NK-92 treated with Interleukin-12 subunit alpha and Interleukin-12 subunit beta, amount 100 ng/mL, for 24 hours (cell line): ENCODE data around the gene CHCHD3.
"Not testable (repeated sequence)": the region's sequence is repeated elsewhere in the genome, so short reads cannot be mapped to it uniquely, and the experiment has no call there.

Experiments
- DNase-seq: peaks from one replicate; lab custom pipeline; 2025; lab: John Stamatoyannopoulos, UW

CHCHD3 gene

GRCh38 chr7:133044722-133045473 lies 37.0 kb downstream of the CHCHD3 start:
- DNase-seq, result no peak

DNA sequence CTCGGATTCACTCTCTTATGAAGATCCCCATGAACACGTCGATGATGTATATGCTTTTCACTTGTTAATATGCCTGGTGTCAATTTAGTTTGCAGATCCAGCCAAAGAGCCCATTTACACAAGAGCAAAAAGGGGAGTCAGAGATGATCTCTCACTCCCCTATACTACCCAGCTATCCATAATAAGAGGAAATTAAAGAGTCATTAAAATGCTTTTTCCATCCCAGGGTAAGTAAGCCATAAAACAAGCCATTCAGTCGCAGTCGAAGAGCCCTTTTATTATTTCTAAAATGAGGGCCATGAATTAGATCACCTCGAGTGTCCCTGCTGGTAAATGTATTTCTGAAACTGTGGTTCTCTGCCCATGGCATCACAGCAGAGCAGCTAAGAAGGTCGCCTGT lies 41.2 kb downstream of the CHCHD3 start:
- no peak for DNase-seq

DNA sequence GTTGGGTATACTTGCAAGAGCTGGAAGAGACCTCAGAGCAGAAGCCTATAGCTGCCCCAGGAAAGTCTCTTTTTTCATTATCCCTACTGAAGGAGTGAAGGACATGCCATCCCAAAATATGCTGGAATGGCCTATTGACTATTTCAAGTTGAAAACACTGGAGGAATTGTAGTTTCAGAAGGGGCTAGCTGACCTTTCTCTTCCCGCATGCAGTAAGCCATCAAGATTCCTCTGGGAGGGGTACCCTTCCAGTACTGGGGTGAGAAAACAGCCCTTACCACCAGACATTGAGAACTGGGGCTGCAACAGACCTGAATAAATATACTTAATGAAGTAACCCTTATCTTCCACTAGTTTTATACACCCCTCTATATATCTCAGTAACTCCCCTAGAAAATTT lies 41.7 kb downstream of the CHCHD3 start:
- no peak for DNase-seq

DNA sequence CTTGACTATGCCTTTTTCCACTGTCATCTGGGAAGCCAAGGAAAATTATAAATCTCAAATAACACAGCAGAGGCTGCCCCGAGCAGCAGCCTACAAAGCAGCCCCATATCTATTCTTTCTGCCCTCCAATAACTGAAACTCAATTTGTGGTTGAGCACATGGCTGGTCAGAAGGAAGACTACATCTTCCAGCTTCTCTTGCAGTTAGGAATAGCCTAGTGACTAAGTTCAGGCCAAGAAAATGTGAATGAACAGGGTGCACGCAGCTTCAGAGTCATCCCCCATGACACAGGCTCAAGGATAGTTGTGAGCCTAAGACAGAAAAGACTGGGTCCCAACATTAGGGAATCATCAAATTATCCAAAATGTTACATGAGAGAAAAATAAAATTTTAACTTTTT lies 42.3 kb downstream of the CHCHD3 start:
- no peak for DNase-seq

DNA sequence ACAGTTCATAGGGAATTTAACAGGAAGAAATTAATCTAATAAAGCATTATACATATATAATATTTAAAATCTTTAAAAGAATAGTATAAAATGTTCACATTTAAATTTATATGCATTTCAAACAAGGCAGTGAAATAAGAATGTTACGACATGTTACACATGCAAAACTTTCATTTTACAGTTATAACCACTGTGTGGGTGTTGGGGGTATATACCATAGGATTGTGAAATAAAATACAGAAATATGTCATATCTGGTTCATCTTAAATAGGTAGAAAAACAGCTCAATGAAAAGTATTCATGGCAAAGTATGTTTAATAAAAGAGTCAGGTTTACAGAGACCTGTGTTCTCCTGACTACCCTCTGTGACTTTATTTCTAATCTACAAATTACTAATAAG lies 45.6 kb downstream of the CHCHD3 start:
- DNase-seq, result no peak

GRCh38 chr7:133035240-133035639 lies 46.6 kb downstream of the CHCHD3 start:
- not testable (repeated sequence) for DNase-seq

DNA sequence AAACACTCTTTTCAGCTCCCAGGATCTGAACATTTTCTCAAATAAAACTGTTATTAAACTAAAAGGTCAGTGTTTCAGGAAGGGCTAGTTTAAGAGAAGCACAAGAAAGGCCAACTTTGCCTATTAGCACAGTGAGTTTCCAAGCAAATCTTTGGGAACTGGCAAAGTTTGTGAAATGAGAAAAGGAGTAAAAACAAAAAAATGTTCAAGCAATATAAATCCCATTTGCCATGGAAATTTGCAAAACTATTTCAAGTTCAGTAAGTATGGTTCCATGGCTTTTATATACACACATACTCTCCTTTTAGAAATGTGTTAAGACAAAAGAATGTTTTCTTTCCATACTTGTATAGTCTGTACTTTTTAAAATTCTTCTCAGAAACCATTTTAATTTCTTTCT lies 51.5 kb downstream of the CHCHD3 start:
- DNase-seq, result no peak

- no peak for DNase-seq
Measured at GRCh38 chr7:133029463-133029862, 52.4 kb downstream of the CHCHD3 start.

GRCh38 chr7:133027397-133027796 lies 54.5 kb downstream of the CHCHD3 start:
- no peak for DNase-seq

- DNase-seq, result no peak
Measured at GRCh38 chr7:133026210-133026859, 55.6 kb downstream of the CHCHD3 start.

GRCh38 chr7:133025056-133025455 lies 56.8 kb downstream of the CHCHD3 start:
- no peak for DNase-seq

DNA sequence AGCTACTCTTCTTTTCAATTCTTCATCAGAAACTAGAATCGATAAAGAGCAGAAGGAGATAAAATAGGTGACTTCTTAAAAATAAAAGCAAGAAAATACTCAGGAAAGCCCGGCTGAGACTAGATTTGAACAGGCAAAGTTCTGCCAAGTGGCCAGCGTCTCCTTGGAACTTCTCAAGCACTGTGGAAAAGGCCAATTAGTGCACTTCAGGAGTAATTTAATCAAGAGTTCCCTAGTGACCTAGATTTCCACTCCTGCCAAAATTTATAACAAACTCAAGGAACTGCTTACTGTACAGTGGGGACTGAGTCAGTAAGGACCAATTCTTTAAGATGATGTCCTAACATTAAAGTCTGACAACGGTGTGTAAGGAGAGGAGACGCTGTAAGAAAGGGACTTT lies 57.3 kb downstream of the CHCHD3 start:
- DNase-seq, result no peak

DNA sequence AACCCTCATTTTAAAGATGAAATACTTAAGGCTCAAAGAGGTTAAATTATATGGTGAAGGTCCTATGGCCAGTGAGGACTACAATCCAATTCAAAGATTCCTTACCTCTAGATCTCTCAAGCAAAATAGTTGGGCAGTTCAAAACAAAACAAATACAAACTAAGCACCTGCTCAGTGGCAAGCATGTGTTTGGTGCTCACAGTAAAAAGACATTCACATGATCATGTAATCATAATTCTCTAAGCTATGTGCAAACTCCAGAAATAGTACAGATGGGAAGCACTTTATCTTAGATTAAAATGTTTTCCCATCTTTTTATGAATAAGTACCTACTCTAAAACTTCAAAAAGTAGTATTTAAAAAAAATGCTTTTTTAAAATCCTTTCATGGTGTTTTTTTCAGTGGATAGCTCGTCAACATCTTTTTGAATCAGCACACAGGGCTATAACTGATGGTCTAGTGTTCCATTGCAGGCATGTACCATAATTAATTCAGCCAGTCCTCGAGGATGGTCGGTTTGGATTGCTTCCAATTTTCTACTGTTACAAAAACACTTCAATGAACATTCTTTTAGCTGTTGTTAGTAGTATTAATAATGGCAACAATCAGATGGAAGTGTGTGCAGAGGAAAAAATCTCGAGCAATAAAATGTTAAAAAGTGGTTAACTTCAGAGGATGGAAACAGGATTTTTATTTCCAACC lies 58.4 kb downstream of the CHCHD3 start:
- no peak for DNase-seq

- DNase-seq, result no peak
Measured at GRCh38 chr7:133022661-133023060, 59.2 kb downstream of the CHCHD3 start.

DNA sequence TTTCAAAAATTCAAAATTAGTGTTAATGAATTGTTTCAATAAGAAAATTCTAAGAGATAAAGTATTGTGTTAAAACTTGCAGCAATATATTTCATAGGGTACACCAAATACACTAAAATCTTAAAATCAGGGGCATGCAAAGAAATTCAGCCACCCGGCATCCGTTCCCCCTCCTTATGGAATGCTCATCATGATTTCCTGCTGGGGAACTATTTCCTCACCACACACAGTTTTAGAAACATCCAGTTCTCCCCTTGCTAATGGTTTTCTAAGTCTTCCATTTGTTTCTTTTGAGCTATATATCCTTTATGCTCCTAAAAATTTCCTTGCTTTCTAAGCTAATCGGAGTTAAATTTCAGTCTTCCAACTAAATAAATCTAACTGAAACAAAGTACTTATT lies 60.7 kb downstream of the CHCHD3 start:
- DNase-seq, result no peak

DNA sequence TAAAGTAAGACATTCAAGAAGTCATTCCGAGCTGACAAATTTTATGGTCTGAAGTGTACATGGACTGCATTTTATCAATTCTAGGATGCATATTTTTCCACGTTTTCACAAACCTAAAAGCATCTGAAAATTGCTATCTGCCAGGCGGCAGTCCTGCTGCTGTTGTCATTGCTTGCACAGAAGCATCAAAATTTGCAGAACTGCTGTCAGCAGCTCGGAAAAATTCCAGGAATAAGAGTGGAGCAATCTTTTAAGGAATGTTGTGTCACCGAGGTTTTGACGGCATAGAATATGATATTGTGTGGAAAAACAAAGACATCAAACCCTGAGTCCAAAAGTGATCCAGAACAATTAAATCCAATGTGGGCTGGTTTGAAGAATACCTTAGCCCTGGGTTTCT lies 61.4 kb downstream of the CHCHD3 start:
- DNase-seq, result no peak

DNA sequence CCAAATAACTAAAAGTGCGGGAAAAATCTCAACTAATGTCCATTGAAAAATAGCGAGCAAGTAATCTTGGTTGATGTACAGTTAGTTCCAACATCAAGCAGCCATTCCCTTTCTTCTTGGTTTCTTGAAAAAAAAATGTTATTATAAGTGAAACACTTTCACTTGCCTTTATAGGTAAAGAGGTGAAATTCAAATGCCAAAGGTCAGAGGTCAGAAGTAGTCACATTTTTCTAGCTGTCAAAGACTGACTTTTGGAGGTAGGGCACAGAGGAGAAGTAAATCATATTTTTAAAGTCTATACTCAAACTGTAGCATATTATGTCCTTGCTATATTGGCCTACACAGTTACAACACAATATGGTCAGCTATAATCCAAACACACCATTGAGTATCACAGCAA lies 62.3 kb downstream of the CHCHD3 start:
- DNase-seq, result no peak

- DNase-seq, result no peak
Measured at GRCh38 chr7:133016604-133017003, 65.3 kb downstream of the CHCHD3 start.

DNA sequence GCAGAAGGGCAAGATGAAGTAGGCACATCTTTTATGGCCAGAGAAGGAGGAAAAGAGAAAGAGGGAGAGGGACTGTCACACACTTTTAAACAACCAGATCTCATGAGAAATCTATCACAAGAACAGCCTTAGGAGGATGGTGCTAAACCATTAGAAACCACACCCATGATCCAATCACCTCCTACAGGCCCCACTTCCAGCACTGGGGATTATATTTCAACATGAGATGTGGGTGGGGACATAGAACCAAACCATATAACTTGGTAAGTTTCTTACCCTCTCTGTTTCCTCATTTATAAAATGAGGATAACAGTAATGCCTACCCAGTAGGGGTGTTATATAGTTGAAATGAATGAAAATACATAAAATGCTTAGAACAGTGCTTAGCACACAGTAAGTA lies 66.0 kb downstream of the CHCHD3 start:
- no peak for DNase-seq

GRCh38 chr7:133011746-133012145 lies 70.1 kb downstream of the CHCHD3 start:
- no peak for DNase-seq

GRCh38 chr7:133009426-133010252 lies 72.3 kb downstream of the CHCHD3 start:
- DNase-seq, result no peak

- DNase-seq, result no peak
Measured at GRCh38 chr7:133007961-133008360, 73.9 kb downstream of the CHCHD3 start.
